Measurements from ENCODE around the gene LAMA3. TPM values are rescaled to one million over a fixed set of nuclear protein-coding genes. Genes with fewer than 3 reads are reported as not detected.

The LAMA3 gene
- total RNA-seq, 4 donors from 2014 or later: 16.9 to 57.5 (median 48.3) TPM

DNA sequence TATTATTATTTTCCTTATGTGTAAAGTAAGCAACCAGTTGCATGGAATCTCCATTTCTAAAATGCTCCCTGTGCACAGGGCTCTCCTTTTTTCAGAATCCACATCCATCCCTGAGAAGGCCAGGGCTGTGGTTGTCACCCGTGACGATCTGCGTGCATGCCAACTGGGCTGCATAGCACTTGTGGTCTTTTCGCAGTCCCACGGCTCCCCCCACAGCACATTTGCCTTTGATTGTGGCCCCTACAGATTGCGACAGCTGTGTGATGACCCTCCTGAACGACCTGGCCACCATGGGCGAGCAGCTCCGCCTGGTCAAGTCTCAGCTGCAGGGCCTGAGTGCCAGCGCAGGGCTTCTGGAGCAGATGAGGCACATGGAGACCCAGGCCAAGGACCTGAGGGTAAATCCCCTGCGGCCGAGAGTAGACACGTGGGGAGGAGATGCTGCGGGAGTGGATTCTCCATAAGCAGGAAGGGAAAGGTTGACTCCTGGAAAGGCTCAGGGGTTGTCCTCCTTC, 205.5 kb downstream of the LAMA3 start:
- ATAC-seq (ENCODE audit: low FRiP score) (no peak), DNase-seq (ENCODE audit: low spot score) (no peak)
- TF ChIP-seq, protein P1, sequence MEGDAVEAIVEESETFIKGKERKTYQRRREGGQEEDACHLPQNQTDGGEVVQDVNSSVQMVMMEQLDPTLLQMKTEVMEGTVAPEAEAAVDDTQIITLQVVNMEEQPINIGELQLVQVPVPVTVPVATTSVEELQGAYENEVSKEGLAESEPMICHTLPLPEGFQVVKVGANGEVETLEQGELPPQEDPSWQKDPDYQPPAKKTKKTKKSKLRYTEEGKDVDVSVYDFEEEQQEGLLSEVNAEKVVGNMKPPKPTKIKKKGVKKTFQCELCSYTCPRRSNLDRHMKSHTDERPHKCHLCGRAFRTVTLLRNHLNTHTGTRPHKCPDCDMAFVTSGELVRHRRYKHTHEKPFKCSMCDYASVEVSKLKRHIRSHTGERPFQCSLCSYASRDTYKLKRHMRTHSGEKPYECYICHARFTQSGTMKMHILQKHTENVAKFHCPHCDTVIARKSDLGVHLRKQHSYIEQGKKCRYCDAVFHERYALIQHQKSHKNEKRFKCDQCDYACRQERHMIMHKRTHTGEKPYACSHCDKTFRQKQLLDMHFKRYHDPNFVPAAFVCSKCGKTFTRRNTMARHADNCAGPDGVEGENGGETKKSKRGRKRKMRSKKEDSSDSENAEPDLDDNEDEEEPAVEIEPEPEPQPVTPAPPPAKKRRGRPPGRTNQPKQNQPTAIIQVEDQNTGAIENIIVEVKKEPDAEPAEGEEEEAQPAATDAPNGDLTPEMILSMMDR (IDR thresholded peaks at IDR 0.05): no peak

DNA sequence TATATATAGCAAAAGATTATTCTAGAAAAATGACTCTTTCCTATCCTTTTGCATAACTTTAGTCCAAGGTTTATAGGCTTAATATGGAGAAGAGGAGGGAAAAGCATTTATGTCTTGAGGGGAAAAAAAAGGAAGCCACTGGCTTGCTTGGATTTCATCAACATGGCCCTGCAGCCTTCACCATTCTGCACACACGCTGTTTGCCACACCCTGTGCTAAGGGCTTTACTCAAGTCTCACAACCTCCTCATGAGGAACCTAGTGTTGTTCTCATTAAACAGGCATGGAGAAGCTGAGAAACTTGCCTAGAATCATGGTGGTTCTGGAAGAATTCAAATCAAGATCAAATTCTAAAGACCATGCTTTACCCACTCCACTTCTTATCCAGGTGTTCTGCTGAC, 208.0 kb downstream of the LAMA3 start:
- DNase-seq (ENCODE audit: low spot score) (no peak), ATAC-seq (ENCODE audit: low FRiP score) (no peak)
- TF ChIP-seq, protein P1 (IDR thresholded peaks at IDR 0.05): no peak

DNA sequence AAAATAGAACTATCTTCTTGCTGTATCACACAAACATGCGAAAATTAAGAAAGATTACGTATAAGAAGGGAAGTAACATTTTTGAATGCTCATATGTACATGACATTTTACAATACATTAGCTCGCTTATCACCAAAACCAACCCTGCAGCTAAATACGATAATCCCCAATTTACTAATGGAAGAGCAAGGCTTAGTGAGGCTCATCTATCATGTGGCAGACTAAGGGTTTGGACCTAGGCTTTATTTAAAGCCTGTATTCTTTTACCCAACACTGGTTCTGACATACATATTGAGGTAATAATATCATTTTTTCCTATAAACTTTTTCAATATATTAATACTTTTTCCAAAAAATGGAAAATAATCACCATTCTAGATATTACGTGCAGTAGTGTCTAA, 208.5 kb downstream of the LAMA3 start:
- no peak for ATAC-seq (ENCODE audit: low FRiP score)
- TF ChIP-seq, protein P1 (IDR thresholded peaks at IDR 0.05): no peak
- DNase-seq (ENCODE audit: low spot score): no peak

DNA sequence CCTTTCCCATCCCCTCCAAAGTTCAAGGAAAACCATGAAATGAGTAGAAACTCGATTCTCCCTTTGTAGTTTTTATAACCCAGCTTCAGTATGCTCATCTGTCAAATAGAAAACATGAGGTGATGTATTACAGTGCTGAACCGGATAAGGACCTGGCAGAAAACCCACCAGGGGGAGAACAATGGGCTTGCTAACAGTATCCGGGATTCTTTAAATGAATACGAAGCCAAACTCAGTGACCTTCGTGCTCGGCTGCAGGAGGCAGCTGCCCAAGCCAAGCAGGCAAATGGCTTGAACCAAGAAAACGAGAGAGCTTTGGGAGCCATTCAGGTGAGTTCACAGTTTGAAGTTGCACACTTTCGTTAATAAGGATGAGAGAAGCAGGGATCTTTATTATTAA, 211.7 kb downstream of the LAMA3 start:
- no peak for ATAC-seq (ENCODE audit: low FRiP score)
- DNase-seq (ENCODE audit: low spot score): no peak
- TF ChIP-seq, protein P1 (IDR thresholded peaks at IDR 0.05): no peak

DNA sequence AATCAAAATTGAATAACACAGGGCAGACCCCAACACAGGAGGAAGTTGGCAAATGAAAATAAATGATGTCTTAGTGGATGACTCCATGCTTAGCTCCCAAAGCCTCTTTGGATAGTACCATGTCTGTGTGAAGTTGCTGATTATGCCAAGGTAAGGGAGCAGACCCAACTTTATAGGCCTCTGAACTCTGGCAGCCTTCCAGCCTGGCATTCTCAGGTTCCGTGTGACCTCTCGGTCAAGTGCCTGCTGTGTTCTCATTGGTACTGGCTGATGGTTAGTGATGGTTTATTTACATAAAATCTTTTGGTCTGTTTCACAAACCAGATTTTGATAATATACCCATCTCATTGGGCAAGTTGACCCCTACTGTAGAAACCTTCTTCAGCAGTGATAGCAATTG, 213.1 kb downstream of the LAMA3 start:
- TF ChIP-seq, protein P1 (IDR thresholded peaks at IDR 0.05): no peak
- ATAC-seq (ENCODE audit: low FRiP score) (no peak), DNase-seq (ENCODE audit: low spot score) (no peak)

DNA sequence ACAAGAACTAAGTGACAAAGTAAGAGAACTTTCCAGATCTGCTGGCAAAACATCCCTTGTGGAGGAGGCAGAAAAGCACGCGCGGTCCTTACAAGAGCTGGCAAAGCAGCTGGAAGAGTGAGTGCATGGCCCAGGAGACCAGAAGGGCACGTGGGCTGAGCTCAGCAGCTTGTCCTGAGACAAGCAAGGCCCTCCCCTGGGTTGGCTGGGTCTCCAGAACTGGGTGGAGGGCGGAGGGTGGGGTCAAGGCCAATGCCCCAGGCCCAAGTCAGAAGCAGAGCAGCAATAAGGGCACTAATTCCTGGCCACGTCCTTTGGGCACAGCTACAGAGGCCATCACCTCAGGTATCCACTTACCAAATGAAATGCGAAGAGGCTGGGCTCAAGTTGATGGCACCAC, 214.7 kb downstream of the LAMA3 start:
- ATAC-seq (ENCODE audit: low FRiP score) (no peak), DNase-seq (ENCODE audit: low spot score) (no peak)
- TF ChIP-seq, protein P1 (IDR thresholded peaks at IDR 0.05): no peak

DNA sequence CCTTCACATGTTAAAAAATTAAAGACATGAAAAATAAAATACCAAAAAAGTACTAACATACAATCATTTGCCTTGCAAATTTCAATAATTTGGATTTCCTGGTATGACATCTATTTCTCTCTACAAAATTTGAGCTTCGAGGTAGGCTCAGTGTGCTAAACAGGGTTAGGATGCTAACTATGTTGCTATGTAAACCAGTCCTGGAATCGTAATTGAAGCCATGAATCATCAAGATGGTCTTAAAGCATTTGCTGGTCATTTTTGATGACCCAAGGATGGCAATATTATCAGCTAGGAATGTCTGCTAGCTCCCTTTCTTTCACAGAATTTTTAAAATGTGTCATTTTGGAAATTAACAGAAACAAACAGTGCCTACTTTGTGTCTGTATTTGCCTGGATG, 217.4 kb downstream of the LAMA3 start:
- DNase-seq (ENCODE audit: low spot score): no peak
- TF ChIP-seq, protein P1 (IDR thresholded peaks at IDR 0.05): no peak
- ATAC-seq (ENCODE audit: low FRiP score): no peak

Data from omental fat pad (tissue), 4 donors.